GM18870 (cell line): ENCODE measurements around the gene SOCS7.
"Not testable (repeated sequence)": the region's sequence is repeated elsewhere in the genome, so short reads cannot be mapped to it uniquely, and the experiment has no call there.

Experiments used
- ATAC-seq: cut with Tn5 transposase; IDR thresholded peaks from one replicate; pipeline ENCODE4 v1.9.1; 2021; ENCODE audit warnings: moderate library complexity; ENCODE audit not compliant: unreplicated experiment

Gene SOCS7

DNA sequence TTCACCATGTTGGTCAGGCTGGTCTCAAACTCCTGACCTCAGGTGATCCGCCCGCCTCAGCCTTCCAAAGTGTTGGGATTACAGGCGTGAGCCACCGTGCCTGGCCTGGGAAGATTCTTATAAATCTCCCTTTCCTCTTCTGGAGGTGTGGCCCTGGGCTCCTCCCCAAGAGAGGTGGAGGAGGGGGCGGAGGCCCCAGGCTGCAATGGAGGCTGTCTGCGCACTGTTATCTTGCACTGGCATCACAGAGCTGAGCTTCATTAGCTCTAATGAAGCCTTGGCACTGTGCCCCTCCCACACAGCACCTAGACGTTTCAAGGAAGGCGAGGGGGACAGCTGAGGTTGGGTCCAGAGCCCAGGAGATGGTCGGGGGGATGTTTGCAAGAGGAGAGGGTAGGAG lies 84.2 kb downstream of the SOCS7 start:
- ATAC-seq: no peak

DNA sequence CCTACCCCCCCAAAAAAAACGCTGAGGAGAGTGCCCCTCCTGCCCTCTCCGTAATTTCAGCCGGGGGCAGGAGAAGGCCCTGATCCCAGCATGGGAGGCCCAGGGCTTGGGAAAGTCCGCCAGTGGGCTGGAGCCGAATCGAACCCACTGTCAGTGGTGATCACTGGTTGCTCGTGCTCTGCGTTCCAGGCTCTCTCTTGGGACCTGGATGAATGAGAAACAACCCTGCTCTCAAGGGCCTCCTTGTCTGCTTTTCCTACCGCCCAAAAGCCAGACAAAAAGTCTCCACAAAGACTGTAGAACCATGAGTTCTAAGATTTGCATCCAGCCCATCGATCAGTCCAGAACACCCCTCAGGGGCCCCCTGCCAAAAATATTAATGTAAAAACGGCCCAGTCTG lies 84.7 kb downstream of the SOCS7 start:
- ATAC-seq: no peak

GRCh38 chr17:38437313-38437712 lies 85.7 kb downstream of the SOCS7 start:
- ATAC-seq: not testable (repeated sequence)

DNA sequence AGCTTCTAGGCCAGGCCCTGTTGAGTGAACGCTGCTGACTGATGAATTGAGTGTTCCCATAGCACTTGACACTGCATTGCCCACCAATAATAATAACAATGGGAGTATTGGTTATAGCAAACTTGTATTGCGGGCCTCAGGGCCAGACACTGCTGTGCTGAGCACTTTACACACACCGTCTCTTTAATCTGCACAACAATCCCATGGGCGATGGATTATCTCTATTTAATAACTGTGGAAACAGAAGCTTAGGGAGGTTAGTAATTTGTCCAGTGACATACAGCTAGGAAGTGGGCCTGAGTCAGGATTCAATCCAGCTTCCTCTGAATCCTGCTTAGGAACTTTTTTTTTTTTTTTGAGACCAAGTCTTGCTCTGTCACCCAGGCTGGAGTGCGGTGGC lies 87.8 kb downstream of the SOCS7 start:
- ATAC-seq: no peak

DNA sequence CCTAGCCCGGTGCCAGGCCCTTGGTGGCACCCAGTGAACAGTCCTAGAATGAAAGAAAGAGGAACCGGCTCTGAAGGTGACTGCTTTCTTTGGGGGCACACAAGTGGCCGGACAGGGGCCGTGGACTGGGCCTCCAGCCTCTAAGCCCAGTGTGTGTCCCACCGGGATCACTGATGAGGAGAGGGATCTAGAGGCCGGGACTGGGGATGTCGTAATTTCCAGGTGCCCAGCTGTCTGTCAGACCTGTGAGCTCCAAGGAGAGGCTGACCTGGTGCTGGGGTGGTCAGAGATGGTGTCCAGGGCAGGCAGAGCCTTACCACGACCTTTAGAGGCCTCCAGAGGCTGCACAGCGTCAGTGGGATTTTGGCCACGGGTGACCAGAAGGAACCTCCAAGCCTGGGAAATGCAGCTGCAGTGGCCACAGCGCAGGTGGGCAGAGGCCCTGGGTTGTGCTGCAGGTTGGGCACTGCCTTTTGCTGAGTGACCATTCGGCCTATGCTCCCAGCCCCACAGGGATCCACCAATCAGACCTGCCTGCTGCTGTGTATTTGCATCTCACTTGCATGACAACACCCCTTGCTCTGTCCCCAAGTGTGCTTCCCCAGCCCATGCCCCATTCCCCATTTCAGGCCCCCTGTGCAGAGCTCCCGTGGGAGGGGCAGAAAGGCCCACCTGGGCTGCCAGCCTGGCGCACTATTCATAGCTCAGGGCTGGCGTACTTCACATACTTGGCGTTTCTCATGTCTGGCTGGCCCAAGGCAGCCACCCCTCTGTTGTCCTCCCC lies 89.2 kb downstream of the SOCS7 start:
- ATAC-seq: no peak

- ATAC-seq: no peak
Observed at GRCh38 chr17:38441429-38442061, 89.9 kb downstream of the SOCS7 start.

DNA sequence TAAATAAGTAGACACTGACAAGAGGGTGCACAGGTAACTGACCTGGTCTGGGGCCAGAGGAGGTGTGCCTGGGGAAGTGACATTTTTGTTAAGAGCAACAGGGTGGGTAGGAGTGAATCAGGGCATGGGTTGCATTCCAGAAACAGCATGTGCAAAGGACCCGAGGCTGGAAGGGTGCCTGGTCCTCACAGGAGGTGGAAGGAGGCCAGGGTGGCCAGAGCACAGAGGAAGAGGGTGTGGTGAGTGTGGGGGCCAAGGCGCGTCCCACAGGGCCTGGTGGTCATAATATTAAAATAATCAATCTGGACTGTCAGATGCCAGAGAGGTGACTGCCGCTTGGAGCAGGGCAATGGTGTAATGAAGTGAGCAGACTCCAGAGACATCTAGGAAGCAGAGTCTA lies 90.9 kb downstream of the SOCS7 start:
- no peak for ATAC-seq

DNA sequence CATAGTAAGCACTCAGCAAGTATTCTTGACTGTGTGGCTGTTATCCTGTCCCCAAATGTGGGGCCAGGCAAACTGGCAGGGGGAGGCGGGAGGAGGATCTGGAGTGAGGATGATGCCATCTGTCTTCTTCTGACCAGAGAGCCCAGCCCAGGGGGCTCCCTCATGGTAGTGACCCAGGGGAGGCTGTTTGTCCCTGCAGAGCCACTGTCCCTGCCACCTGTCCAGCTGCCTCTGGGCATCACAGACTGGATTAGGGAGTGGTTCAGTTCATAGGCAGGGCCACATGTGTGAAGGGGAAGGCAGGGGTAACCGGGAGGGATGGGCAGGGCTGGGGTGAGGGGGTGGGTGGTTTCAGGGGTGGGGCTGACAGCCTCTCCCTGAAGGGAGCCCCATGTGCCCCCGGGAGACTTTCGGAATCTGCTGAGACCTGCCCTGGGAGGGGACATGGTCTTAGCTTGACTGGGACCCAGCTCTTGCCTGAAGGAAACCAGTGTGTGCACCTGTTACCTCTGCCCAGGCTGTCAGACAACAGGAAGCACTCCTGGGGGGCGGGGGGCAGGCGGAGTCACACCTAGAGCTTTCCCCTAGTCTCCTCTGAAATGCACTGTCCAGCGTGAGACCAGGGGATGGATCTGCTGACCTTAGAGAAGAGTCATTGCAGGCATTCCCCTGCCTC lies 91.8 kb downstream of the SOCS7 start:
- no peak for ATAC-seq

DNA sequence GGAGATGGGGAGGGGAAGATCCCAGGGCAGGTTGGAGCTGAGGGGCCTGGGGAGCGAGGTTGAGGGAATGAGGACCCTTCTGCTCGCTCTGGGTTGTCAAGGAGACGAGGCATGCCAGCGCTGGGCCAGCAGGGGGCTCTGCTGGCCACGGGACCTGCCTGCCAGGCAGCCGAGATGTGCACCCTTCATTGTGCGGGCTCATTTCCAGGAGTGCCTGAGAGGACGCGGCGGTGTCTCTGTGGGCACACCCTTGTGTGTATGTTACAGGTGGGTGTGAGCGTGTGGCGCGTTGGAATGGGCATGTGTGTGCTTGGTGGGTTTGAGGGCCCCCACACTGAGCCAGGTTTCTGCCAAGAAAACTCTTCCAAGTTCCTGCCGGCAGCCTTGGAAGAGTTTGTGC lies 92.5 kb downstream of the SOCS7 start:
- no peak for ATAC-seq

DNA sequence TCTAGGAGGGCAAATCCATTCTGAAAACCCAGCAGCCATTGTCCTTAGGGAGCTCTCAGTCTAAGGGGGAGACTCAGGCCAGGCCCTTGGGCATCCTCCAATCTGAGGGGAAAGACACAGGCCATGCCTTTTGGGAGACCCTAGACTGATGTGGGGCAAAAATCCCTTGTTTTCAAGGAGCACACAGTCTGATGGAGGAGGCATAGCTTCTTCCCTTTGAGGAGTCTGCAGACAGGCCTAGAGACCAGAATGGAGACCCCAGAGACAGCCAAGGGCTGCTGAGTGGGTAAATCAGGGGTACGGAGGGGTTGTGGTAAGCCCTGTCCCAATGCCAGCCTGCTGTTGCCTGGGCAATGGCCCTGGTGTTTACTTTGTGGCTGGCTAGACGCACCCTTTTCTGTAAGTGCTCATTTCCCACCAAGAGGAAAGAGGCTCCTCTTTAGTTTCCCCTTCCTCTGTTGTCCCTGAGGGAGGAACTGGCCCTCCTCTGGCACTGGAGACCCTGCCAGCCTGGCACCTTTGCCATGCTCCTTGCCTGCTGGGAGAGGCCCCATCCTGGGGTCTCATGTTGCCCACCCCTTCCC lies 96.0 kb downstream of the SOCS7 start:
- ATAC-seq: no peak

DNA sequence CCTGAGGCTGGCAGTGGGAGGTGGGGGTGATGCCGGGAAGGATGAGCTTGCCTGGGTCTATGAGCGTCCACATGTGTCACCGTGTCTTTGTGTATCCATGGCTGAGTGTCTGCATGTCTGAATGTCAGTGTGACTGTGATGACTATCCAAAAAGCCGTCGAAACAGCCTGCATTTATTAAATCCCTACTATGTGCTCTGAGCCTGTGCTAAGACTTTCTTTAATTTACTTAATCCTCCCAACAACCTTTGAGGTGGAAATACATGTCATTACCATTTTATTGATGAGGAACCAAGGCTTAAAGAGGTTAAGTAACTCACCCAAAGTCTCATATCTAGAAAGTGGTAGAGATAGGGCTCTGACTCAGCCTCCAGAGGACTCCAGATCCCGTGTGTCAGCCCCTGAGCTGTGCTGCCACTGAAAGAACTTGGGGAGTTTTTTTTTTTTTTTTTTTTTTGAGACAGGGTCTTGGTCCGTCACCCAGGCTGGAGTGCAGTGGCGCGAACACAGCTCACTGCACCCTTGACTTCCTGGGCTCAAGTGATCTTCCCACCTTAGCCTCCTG lies 96.6 kb downstream of the SOCS7 start:
- no peak for ATAC-seq

GRCh38 chr17:38449364-38449763 lies 97.7 kb downstream of the SOCS7 start:
- no peak for ATAC-seq

DNA sequence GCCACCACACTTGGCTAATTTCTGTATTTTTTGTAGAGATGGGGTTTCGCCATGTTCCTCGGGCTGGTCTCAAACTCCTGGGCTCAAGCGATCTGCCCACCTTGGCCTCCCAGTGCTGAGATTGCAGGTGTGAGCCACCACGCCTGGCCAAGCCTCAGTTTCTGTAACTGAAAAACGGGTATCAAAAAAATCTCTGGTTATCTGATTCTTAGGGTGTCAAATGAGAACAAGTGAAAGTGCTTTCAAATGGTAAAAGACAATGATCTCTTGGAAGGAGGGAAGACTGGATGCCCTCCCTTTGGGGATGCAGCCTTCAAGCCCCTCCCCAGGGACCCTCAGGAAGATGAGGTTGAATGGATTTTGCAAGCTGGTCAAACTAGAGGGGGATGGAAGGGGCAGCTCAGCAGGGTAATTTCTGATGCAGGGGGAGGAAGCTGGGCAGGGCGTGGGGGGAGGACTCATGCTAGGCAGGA lies 98.9 kb downstream of the SOCS7 start:
- ATAC-seq: no peak

GRCh38 chr17:38451030-38451839 lies 99.6 kb downstream of the SOCS7 start:
- ATAC-seq: no peak

GRCh38 chr17:38451840-38452529 lies 100.3 kb downstream of the SOCS7 start:
- no peak for ATAC-seq

GRCh38 chr17:38452719-38453118 lies 101.1 kb downstream of the SOCS7 start:
- ATAC-seq: no peak

DNA sequence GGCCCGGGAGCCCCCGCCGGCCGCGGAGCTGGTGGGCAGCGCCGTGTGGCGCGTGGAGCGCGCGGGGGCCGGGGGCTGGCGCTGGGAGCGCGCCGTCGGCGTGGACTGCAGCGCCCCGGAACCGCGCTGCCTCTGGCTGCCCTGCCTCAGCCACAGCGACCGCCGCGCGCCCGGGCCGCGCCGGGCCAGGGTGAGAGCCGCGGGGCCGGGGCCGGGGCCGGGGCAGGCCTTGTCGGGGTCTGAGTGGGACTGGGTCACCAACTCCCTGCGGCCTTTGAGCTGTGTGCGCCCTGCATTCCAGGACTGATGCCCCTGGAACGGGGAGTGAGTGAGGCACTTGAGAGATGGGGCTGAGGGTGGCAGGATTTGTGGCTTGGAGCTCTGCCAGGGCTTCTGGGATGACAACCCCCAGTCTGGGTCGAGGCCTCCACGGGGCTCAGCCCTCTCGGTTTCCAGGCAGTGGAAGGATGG lies 102.3 kb downstream of the SOCS7 start:
- ATAC-seq: no peak

- ATAC-seq: no peak
Observed at GRCh38 chr17:38454532-38454931, 102.9 kb downstream of the SOCS7 start.
